H1 (cell line): ENCODE results near the gene ADPRS.

Experiments used
- CTCF ChIP-seq, 3 experiments: IDR thresholded peaks; 1 replicate in 2 of 3; 2 replicates in 1 of 3; pipeline versions ENCODE4 v1.5.1 to v1.6.1; 2011; ENCODE audit warnings: low read length in 3 of 3, mild to moderate bottlenecking in 3 of 3, inconsistent platforms in 2 of 3, low read depth in 1 of 3, moderate library complexity in 1 of 3; ENCODE audit not compliant: insufficient read depth in 1 of 3; ENCODE audit errors: control extremely low read depth in 1 of 3
- EZH2 ChIP-seq: fragments of 200-600 bp; sonication (generic); IDR thresholded peaks from 2 replicates; pipeline ENCODE4 v1.7.1; 2012; ENCODE audit warnings: low read depth, mild to moderate bottlenecking, moderate library complexity, low read length, inconsistent platforms; ENCODE audit not compliant: severe bottlenecking
- GABPA ChIP-seq: IDR thresholded peaks from 2 replicates; pipeline ENCODE4 v1.6.1; 2011; ENCODE audit warnings: mild to moderate bottlenecking, low read length, moderate library complexity, borderline replicate concordance; ENCODE audit not compliant: insufficient read depth
- JUN ChIP-seq: IDR thresholded peaks from 2 replicates; pipeline ENCODE4 v1.6.1; 2011; ENCODE audit warnings: low read depth, mild to moderate bottlenecking, improper control_type of control experiment, low read length
- MAX ChIP-seq: IDR thresholded peaks from 2 replicates; pipeline ENCODE4 v1.6.1; 2012; ENCODE audit warnings: inconsistent platforms
- POLR2AphosphoS5 ChIP-seq: IDR thresholded peaks from 2 replicates; pipeline ENCODE4 v1.6.1; 2011; ENCODE audit warnings: low read depth, low read length
- TAF7 ChIP-seq: optimal IDR thresholded peaks from 2 replicates; pipeline ENCODE3; 2011; ENCODE audit warnings: low read depth, mild to moderate bottlenecking, inconsistent platforms, low read length, moderate library complexity, borderline replicate concordance
- TEAD4 ChIP-seq: IDR thresholded peaks from 2 replicates; pipeline ENCODE4 v1.6.1; 2012; ENCODE audit warnings: low read depth, low read length, inconsistent platforms, mixed read lengths
- ZNF274 ChIP-seq: IDR thresholded peaks from 2 replicates; pipeline ENCODE4 v1.7.0; 2012; ENCODE audit warnings: low read length, borderline replicate concordance; ENCODE audit errors: extremely low read depth

GRCh38 chr1:36093929-36094328 is 5.2 kb downstream of the ADPRS start:
- TF ChIP-seq EZH2 (no peak), TAF7 (no peak), ZNF274 (no peak), TEAD4 (no peak), GABPA (no peak), CTCF (IDR thresholded peaks at IDR 0.05; ENCODE audit: control extremely low read depth in 1 of 3, insufficient read depth in 1 of 3, low read depth in 1 of 3, low read length in 3 of 3) (no peak), JUN (no peak), POLR2AphosphoS5 (no peak), MAX (no peak)
